ENCODE data around the gene RASL12.
"Not testable (repeated sequence)": the region's sequence is repeated elsewhere in the genome, so short reads cannot be mapped to it uniquely, and the experiment has no call there.

RASL12 gene

DNA sequence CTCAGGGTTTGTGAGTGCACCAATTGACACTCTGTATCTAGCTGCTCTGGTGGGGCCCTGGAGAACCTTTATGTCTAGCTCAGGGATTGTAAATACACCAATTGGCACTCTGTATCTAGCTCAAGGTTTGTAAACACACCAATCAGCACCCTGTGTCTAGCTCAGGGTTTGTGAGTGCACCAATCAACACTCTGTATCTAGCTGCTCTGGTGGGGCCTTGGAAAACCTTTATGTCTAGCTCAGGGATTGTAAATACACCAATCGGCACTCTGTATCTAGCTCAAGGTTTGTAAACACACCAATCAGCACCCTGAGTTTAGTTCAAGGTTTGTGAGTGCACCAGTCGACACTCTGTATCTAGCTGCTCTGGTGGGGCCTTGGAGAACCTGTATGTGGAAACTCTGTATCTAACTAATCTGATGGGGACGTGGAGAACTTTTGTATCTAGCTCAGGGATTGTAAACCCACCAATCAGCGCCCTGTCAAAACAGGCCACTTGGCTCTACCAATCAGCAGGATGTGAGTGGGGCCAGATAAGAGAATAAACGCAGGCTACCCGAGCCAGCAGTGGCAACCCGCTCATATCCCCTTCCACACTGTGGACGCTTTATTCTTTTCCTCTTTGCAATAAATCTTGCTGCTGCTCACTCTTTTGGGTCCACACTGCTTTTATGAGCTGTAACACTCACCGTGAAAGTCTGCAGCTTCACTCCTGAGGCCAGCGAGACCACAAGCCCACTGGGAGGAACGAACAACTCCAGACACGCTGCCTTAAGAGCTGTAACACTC is 8.0 kb upstream of the RASL12 start:
- H3K4me1 ChIP-seq (ENCODE audit: control insufficient read depth, insufficient read depth, low read length); H3K4me3 ChIP-seq (ENCODE audit: low read length); H3K36me3 ChIP-seq (ENCODE audit: control insufficient read depth, insufficient read depth, low read length); H3K27ac ChIP-seq (ENCODE audit: low read length); H3K27me3 ChIP-seq (ENCODE audit: control insufficient read depth, insufficient read depth, low read length); DNase-seq (ENCODE audit: low read depth, low spot score); H3K9me3 ChIP-seq (ENCODE audit: control insufficient read depth, insufficient read depth, low read length): not testable (repeated sequence)
- WGBS (ENCODE audit: insufficient coverage, insufficient read length): no CpG with 5 or more reads among the region's 12 CpGs

DNA sequence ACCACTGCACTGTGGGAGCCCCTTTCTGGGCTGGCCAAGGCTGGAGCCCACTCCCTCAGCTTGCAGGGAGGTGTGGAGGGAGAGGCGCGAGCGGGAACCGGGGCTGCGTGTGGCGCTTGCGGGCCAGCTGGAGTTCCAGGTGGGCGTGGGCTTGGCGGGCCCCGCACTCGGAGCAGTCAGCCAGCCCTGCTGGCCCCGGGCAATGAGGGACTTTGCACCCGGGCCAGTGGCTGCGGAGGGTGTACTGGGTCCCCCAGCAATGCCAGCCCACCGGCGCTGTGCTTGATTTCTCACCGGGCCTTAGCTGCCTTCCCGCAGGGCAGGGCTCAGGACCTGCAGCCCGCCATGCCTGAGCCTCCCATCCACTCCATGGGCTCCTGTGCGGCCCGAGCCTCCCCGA is 7.2 kb upstream of the RASL12 start:
- not testable (repeated sequence) for H3K27ac ChIP-seq (ENCODE audit: low read length); H3K9me3 ChIP-seq (ENCODE audit: control insufficient read depth, insufficient read depth, low read length); H3K4me1 ChIP-seq (ENCODE audit: control insufficient read depth, insufficient read depth, low read length); H3K36me3 ChIP-seq (ENCODE audit: control insufficient read depth, insufficient read depth, low read length); H3K27me3 ChIP-seq (ENCODE audit: control insufficient read depth, insufficient read depth, low read length); DNase-seq (ENCODE audit: low read depth, low spot score); H3K4me3 ChIP-seq (ENCODE audit: low read length)
- no CpG with 5 or more reads among the region's 22 CpGs for WGBS (ENCODE audit: insufficient coverage, insufficient read length)

DNA sequence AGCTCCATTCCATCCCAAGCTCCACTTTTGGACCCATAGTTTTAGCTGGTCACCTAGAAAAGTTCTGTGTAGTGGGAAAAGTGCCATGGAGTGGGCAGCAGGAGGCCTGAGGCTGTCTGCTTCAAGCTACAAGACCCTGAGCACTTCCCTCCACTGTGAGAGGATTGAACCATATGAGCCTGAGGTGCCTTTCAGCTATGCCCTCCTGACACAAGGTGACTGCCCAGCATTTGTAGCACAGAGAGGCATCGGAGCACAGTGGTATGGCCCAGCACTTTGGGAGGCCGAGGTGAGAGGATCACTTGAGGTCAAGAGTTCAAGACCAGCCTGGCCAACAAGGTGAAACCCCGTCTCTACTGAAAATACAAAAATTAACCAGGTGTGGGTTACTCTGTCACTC is 4.8 kb upstream of the RASL12 start:
- no CpG with 5 or more reads among the region's 3 CpGs for WGBS (ENCODE audit: insufficient coverage, insufficient read length)
- no peaks in the 10 kb centered on the region for H3K9me3 ChIP-seq (ENCODE audit: control insufficient read depth, insufficient read depth, low read length)
- peaks cover 5% of the 10 kb centered on the region; the same call in 1 of the 2 replicates for H3K4me1 ChIP-seq (ENCODE audit: control insufficient read depth, insufficient read depth, low read length)
- H3K36me3 ChIP-seq (ENCODE audit: control insufficient read depth, insufficient read depth, low read length): peaks cover 2% of the 10 kb centered on the region; the same call in 1 of the 2 replicates
- H3K4me3 ChIP-seq (ENCODE audit: low read length): no peak overlapping the region
- no peak for DNase-seq (ENCODE audit: low read depth, low spot score)
- no peak overlapping the region for H3K27ac ChIP-seq (ENCODE audit: low read length)
- H3K27me3 ChIP-seq (ENCODE audit: control insufficient read depth, insufficient read depth, low read length): no peaks in the 10 kb centered on the region

DNA sequence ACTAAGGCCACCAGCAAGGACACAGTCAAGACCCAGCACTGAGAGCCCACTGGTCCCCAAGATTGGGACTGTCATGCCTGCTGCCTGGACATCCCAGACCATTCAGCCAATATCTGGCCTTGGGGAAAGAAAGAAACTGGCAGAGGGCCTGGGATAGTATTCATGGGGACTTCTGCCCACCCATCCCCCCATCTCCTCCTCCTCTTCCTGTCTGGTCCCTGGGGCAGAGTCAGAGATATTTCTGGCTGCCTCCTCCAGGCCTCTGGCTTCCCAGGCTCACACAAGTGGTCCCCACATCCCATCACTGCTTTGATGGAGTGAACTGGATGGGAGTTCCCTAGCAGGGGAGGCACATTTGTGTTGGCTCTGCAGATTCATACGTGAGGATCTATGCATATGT is 4.2 kb upstream of the RASL12 start:
- H3K4me1 ChIP-seq (ENCODE audit: control insufficient read depth, insufficient read depth, low read length): peaks cover 6% of the 10 kb centered on the region
- DNase-seq (ENCODE audit: low read depth, low spot score): no peak
- H3K27ac ChIP-seq (ENCODE audit: low read length): no peak overlapping the region
- no peak overlapping the region for H3K4me3 ChIP-seq (ENCODE audit: low read length)
- H3K9me3 ChIP-seq (ENCODE audit: control insufficient read depth, insufficient read depth, low read length): no peaks in the 10 kb centered on the region
- H3K27me3 ChIP-seq (ENCODE audit: control insufficient read depth, insufficient read depth, low read length): no peaks in the 10 kb centered on the region
- peaks cover under 1% of the 10 kb centered on the region; the same call in 1 of the 2 replicates for H3K36me3 ChIP-seq (ENCODE audit: control insufficient read depth, insufficient read depth, low read length)
- WGBS (ENCODE audit: insufficient coverage, insufficient read length): no CpG with 5 or more reads among the region's 1 CpG

DNA sequence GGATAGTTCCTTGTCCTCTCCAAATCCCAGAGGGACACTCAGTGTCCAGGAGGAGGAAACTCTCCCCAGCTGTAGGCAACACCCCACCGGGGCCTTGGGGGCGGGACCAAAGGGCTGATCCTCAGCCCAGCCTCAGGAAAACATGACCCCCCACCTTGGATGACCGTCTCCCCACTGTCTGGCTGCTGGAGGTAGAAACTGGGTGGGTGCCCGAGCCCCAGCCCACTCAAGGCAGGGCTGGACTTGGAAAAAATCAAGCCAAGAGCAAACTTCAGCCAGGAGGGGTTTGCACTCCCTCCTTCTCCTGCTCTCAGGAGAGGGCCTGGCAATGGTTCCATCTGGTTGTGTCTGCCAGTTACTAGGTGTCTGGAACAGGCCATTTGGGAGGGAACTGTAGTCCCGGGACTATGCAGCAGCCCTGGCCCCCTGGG is 3.6 kb upstream of the RASL12 start:
- Histone ChIP-seq H3K4me3 (ENCODE audit: low read length) (no peak overlapping the region), H3K27ac (ENCODE audit: low read length) (no peak overlapping the region), H3K27me3 (ENCODE audit: control insufficient read depth, insufficient read depth, low read length) (no peaks in the 10 kb centered on the region), H3K4me1 (ENCODE audit: control insufficient read depth, insufficient read depth, low read length) (peaks cover 9% of the 10 kb centered on the region), H3K36me3 (ENCODE audit: control insufficient read depth, insufficient read depth, low read length) (no peaks in the 10 kb centered on the region; the same call in 1 of the 2 replicates), H3K9me3 (ENCODE audit: control insufficient read depth, insufficient read depth, low read length) (no peaks in the 10 kb centered on the region)
- WGBS (ENCODE audit: insufficient coverage, insufficient read length): no CpG with 5 or more reads among the region's 5 CpGs
- no peak for DNase-seq (ENCODE audit: low read depth, low spot score)

DNA sequence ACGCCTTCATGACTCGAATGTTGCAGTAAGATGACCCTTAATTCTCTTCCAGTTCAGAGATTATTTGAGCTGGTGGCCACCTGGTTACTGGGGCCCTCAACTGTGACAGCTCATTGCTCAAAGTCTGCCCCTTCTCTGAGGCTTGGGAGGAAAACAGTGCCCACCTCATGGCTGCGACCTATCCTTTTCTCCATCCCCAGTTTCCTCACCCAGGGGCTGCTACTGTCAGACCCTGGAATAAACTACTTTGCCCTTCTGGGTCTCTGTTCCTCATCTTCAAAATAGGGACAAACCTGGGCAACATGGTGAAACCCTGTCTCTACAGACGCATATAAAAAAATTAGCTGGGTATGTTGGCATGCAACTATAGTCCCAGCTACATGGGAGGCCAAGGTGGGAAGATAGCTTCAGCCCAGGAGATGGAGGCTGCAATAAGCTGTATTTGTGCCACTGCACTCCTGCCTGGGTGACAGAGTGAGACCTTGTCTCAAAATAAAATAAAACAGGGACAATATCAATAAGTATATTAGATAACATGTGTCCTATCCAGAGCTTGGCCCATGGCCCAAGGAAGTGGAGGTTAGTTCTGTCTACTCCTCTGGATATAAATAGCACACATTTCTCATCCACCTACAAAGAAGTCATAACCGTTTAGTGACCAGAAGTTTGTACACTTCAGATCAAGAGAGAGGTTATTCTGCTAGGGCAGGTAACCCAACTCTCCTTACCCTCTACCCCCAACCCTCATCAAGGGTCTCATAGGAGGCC is 2.2 kb upstream of the RASL12 start:
- Histone ChIP-seq H3K27me3 (ENCODE audit: control insufficient read depth, insufficient read depth, low read length) (no peaks in the 10 kb centered on the region), H3K27ac (ENCODE audit: low read length) (no peak overlapping the region), H3K36me3 (ENCODE audit: control insufficient read depth, insufficient read depth, low read length) (no peaks in the 10 kb centered on the region; the same call in 1 of the 2 replicates), H3K9me3 (ENCODE audit: control insufficient read depth, insufficient read depth, low read length) (no peaks in the 10 kb centered on the region), H3K4me3 (ENCODE audit: low read length) (no peak overlapping the region), H3K4me1 (ENCODE audit: control insufficient read depth, insufficient read depth, low read length) (peaks cover 9% of the 10 kb centered on the region)
- no peak for DNase-seq (ENCODE audit: low read depth, low spot score)
- WGBS (ENCODE audit: insufficient coverage, insufficient read length): no CpG with 5 or more reads among the region's 5 CpGs

DNA sequence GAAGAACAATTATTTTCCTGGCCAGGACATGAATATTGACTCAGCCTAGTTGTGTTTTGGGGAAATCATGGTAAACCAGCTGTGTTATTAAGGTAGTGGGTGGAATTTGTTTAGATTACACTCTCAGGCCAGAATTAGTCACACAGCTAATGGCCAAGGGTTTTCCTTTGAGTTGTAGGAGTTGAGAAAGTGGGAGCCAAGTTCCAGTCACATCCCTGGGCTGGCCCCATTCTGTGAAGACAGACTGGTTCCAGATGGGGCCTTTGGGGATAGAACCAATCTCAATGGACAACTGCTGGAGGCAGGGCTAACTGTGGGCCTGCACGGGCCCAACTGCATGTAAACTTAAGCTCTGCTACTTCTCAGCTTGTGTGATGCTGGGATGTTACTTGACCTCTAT is 1.4 kb upstream of the RASL12 start:
- Histone ChIP-seq H3K4me1 (ENCODE audit: control insufficient read depth, insufficient read depth, low read length) (peaks cover 9% of the 10 kb centered on the region), H3K27ac (ENCODE audit: low read length) (no peak overlapping the region), H3K27me3 (ENCODE audit: control insufficient read depth, insufficient read depth, low read length) (no peaks in the 10 kb centered on the region), H3K9me3 (ENCODE audit: control insufficient read depth, insufficient read depth, low read length) (no peaks in the 10 kb centered on the region), H3K36me3 (ENCODE audit: control insufficient read depth, insufficient read depth, low read length) (no peaks in the 10 kb centered on the region; the same call in 1 of the 2 replicates), H3K4me3 (ENCODE audit: low read length) (no peak overlapping the region)
- no peak for DNase-seq (ENCODE audit: low read depth, low spot score)
- WGBS (ENCODE audit: insufficient coverage, insufficient read length): no CpG with 5 or more reads among the region's 1 CpG

DNA sequence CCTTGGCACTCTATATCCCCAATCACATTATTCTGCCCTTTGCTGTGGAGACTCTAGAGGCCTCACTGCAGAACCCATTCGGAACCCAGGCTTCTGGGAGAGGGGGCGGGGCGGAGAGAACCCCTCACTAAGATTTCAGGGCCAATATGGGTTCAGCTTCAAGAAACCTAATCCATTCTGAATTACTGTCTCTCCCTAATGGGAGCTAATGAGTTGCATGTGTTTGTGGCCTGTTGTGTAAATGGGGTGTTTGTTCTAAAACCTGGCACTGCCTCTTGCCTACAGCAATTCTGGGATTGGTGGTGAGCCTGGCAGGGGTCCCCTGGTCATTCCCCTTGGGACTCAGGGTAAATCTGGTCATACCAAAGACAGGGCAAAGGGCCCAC is 605 bp upstream of the RASL12 start:
- Histone ChIP-seq H3K27me3 (ENCODE audit: control insufficient read depth, insufficient read depth, low read length) (no peaks in the 10 kb centered on the region), H3K9me3 (ENCODE audit: control insufficient read depth, insufficient read depth, low read length) (no peaks in the 10 kb centered on the region), H3K4me3 (ENCODE audit: low read length) (no peak overlapping the region; the same call in 1 of the 2 replicates), H3K27ac (ENCODE audit: low read length) (no peak overlapping the region), H3K36me3 (ENCODE audit: control insufficient read depth, insufficient read depth, low read length) (no peaks in the 10 kb centered on the region; the same call in 1 of the 2 replicates), H3K4me1 (ENCODE audit: control insufficient read depth, insufficient read depth, low read length) (peaks cover 9% of the 10 kb centered on the region)
- WGBS (ENCODE audit: insufficient coverage, insufficient read length): no CpG with 5 or more reads among the region's 3 CpGs
- no peak for DNase-seq (ENCODE audit: low read depth, low spot score)

DNA sequence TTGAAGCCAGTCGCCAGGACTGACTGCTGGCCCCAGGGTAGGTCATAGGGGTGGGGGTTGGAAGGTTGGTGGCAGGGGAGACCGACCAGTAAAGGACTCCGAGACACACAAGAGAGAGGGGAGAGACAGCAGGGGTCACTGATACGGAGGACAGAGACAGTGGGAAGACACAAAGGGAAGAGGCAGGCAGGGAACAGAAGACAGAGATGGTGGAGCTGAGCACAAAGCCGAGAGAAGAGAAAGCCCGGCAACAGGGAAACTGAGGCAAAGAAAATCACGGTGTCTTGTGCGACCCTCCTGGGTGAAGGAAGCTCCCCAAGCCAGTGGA is 510 bp downstream of the RASL12 start:
- Histone ChIP-seq H3K4me3 (ENCODE audit: low read length) (peak overlapping the region; percentile 81), H3K27me3 (ENCODE audit: control insufficient read depth, insufficient read depth, low read length) (no peaks in the 10 kb centered on the region), H3K9me3 (ENCODE audit: control insufficient read depth, insufficient read depth, low read length) (no peaks in the 10 kb centered on the region), H3K36me3 (ENCODE audit: control insufficient read depth, insufficient read depth, low read length) (no peaks in the 10 kb centered on the region; the same call in 1 of the 2 replicates), H3K27ac (ENCODE audit: low read length) (no peak overlapping the region), H3K4me1 (ENCODE audit: control insufficient read depth, insufficient read depth, low read length) (peaks cover 9% of the 10 kb centered on the region)
- no peak for DNase-seq (ENCODE audit: low read depth, low spot score)
- no CpG with 5 or more reads among the region's 8 CpGs for WGBS (ENCODE audit: insufficient coverage, insufficient read length)

DNA sequence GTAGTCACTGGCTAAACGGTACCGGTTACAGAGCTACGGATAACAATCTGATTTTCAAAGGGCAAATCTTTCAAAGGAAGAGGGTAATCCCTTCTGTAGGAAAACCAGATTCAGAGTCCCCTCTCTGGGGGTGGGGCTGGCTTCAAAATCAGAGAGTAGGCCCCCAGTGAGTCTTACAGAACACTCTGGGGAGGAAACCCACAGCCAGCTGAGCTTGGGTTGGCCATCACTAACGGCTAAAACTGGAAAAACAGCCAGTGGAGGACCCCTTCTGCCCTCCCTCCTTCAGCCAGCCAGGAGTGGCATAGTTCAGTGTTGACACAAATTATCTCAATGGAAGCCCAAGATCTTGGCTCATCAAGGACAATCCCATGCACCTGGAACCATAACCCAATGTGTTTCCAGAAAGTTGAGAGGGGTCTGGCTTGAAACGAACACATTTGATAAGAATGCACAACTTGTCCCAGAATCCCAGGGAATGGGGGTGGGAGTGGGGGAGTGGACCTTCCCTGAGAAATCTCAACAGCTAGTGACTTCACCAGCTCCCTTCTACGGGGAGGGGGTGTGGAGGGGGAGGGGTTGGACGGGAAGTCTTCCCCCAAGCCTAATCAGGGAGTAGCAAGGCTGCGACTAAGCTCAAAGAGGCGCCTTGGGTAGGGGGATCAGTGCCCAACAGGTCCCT is 1.0 kb downstream of the RASL12 start:
- no peak for DNase-seq (ENCODE audit: low read depth, low spot score)
- WGBS (ENCODE audit: insufficient coverage, insufficient read length): no CpG with 5 or more reads among the region's 9 CpGs
- no peak overlapping the region for H3K27ac ChIP-seq (ENCODE audit: low read length)
- H3K4me3 ChIP-seq (ENCODE audit: low read length): peak overlapping the region; percentile 81; the same call in 1 of the 2 replicates
- H3K4me1 ChIP-seq (ENCODE audit: control insufficient read depth, insufficient read depth, low read length): peaks cover 9% of the 10 kb centered on the region
- no peaks in the 10 kb centered on the region; the same call in 1 of the 2 replicates for H3K36me3 ChIP-seq (ENCODE audit: control insufficient read depth, insufficient read depth, low read length)
- no peaks in the 10 kb centered on the region for H3K9me3 ChIP-seq (ENCODE audit: control insufficient read depth, insufficient read depth, low read length)
- H3K27me3 ChIP-seq (ENCODE audit: control insufficient read depth, insufficient read depth, low read length): no peaks in the 10 kb centered on the region

Measured in iPS DF 6.9 (cell line).